Heart left ventricle (tissue), 16 donors: Measurements from ENCODE around the gene HSDL1. TPM values are rescaled to one million over a fixed set of nuclear protein-coding genes. Genes with fewer than 3 reads are reported as not detected.
A peak's percentile ranks its signal among the peaks of the same experiment; 100 is the strongest.

Experiments
- ATAC-seq, 4 donors: fragments of 200-7000 bp; cut with Tn5 transposase; one replicate each; pipeline ENCODE4 v1.9.1; 2020 to 2022; ENCODE audit warnings: moderate library complexity in 4 of 4, mild to moderate bottlenecking in 3 of 4, moderate number of reproducible peaks in 1 of 4
- DNase-seq, 5 donors: peaks; one replicate each; pipeline ENCODE4 v3.0.0-alpha.2; 2020
- H3K27ac ChIP-seq, 12 donors: fragments of 200-600 bp; sonication (generic) in 4 of 12; one replicate each; pipeline versions ENCODE4 v1.5.0 to v1.8.0; 2016 to 2022; ENCODE audit warnings: mild to moderate bottlenecking in 2 of 12
- H3K27me3 ChIP-seq, 9 donors: fragments of 200-600 bp; sonication (generic) in 2 of 9; one replicate each; pipeline versions ENCODE4 v1.5.1 to v1.8.0; 2016 to 2022; ENCODE audit warnings: mild to moderate bottlenecking in 3 of 9
- H3K36me3 ChIP-seq, 9 donors: fragments of 200-600 bp; sonication (generic) in 2 of 9; one replicate each; pipeline versions ENCODE4 v1.5.0 to v1.8.0; 2018 to 2022; ENCODE audit warnings: mild to moderate bottlenecking in 2 of 9
- H3K4me1 ChIP-seq, 12 donors: fragments of 200-600 bp; sonication (generic) in 4 of 12; one replicate each; pipeline versions ENCODE4 v1.5.0 to v1.8.0; 2016 to 2022; ENCODE audit warnings: mild to moderate bottlenecking in 3 of 12
- H3K4me3 ChIP-seq, 12 donors: fragments of 200-600 bp; sonication (generic) in 4 of 12; one replicate each; pipeline versions ENCODE4 v1.5.0 to v1.8.0; 2017 to 2022; ENCODE audit warnings: mild to moderate bottlenecking in 9 of 12, moderate library complexity in 4 of 12
- H3K9me3 ChIP-seq, 12 donors: fragments of 200-600 bp; sonication (generic) in 4 of 12; one replicate each; pipeline versions ENCODE4 v1.5.0 to v1.8.0; 2016 to 2022; ENCODE audit warnings: mild to moderate bottlenecking in 1 of 12
- POLR2A ChIP-seq, 2 donors: fragments of 450-650 bp; IDR thresholded peaks; one replicate each; pipeline ENCODE4 v1.6.1; 2017; ENCODE audit warnings: antibody characterized with exemption in 2 of 2, mild to moderate bottlenecking in 2 of 2, moderate library complexity in 2 of 2
- WGBS, 4 donors: extraction: QIAGEN DNeasy Blood & Tissue Kit in 2 of 4; methylation state at CpG; one replicate each; pipeline versions ENCODE4 v1.1.5 to v1.1.7; 2013 to 2018; 5-methylcytosine and 5-hydroxymethylcytosine counted together
- intact Hi-C, 10 donors: fragments of 100-400 bp; cut with DNase I; formaldehyde crosslinking; loops; one replicate each; pipeline versions ENCODE4 v1.11.1 to v1.14.2; 2022
- polyA plus RNA-seq, 2 donors: library from polyadenylated mRNA; stranded (reverse); fragments of 200-250 nt; gene quantifications; one replicate each; pipeline ENCODE4 v1.2.3, GENCODE V29; 2013
- total RNA-seq, 9 donors: library from RNA; depleted of rRNA in 2 of 9; stranded (reverse); fragments of >200 nt in 2 of 9; fragmentation: NEBNext Ultra II Directional in 3 of 9; extraction: Animal tissue kit (Norgen Biotek cat#: 25700) in 3 of 9; gene quantifications; one replicate each; pipeline versions ENCODE4 v1.1.0 to v1.2.4, GENCODE V29; 2016 to 2023
- TF ChIP-seq, protein P1 (sequence below), 12 donors: fragments of 200-600 bp; sonication (generic) in 4 of 12; IDR thresholded peaks; one replicate each; pipeline versions ENCODE4 v1.5.0 to v1.8.0; 2018 to 2022; ENCODE audit warnings: antibody characterized with exemption in 12 of 12, mild to moderate bottlenecking in 5 of 12
- donor health status: ischemic (EF 13 %, LVEDD 7.1; RV severe dilation, severe dysfunction).
- donor health status: healthy with polysubstance abuse.
- donor health status: DM: no; HTN: yes; CAD: no.
- donor health status: DM: no; HTN: no; CAD: no.
- donor health status: ischemic (EF 25% LVEDD 6.9; RV normal size, moderate dysfunction).
- donor health status: ischemic (EF 25% LVEDD 5.7; RV mildly dilated, moderate dysfunction).
- donor health status: healthy.
- donor health status: DM: yes; HTN: yes; CAD: no.
- donor health status: ischemic (EF 35%, LVEDD 5.7; RV mildly dilated, moderate dysfunction).
- donor health status: nonischemic (EF 11% LVEDD 7.7; RV severe dilation, severe dysfunction).
- donor health status: DM: yes; HTN: yes; CAD: no.
- donor health status: PGD.
- donor health status: ischemic (EF 29% LVEDD 5.4; RV normal size, mild dysfunction).
- donor health status: nonischemic (EF 23%, LVEDD 6.1; RV moderate dilation, normal function).

The HSDL1 gene
- total and polyA plus RNA-seq, 11 donors, result 12.8 to 46.8 (median 23.1) TPM

- no peak for DNase-seq
- 84 to 92% (median 90%) methylated on average over 8 of the region's 8 CpGs for WGBS, 4 donors
- H3K36me3 ChIP-seq, result peaks cover 0 to 99% (median 88%) of the 10 kb centered on the region in 9 donors
- peaks cover 0 to 54% (median 13%) of the 10 kb centered on the region in 12 donors for H3K4me1 ChIP-seq
- TF ChIP-seq POLR2A (IDR thresholded peaks at IDR 0.05), result no peak
- TF ChIP-seq, protein P1, sequence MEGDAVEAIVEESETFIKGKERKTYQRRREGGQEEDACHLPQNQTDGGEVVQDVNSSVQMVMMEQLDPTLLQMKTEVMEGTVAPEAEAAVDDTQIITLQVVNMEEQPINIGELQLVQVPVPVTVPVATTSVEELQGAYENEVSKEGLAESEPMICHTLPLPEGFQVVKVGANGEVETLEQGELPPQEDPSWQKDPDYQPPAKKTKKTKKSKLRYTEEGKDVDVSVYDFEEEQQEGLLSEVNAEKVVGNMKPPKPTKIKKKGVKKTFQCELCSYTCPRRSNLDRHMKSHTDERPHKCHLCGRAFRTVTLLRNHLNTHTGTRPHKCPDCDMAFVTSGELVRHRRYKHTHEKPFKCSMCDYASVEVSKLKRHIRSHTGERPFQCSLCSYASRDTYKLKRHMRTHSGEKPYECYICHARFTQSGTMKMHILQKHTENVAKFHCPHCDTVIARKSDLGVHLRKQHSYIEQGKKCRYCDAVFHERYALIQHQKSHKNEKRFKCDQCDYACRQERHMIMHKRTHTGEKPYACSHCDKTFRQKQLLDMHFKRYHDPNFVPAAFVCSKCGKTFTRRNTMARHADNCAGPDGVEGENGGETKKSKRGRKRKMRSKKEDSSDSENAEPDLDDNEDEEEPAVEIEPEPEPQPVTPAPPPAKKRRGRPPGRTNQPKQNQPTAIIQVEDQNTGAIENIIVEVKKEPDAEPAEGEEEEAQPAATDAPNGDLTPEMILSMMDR (IDR thresholded peaks at IDR 0.05), result no peak
- intact Hi-C loops, result loop anchor here in 7 of 10 donors (2.0 to 10.0 kb wide), 7 partner anchors 32 to 400 kb away; partner anchors contain the start of genes TAF1C (in 2 of the 7), DNAAF1 (in 1 of the 7), HSDL1 (in 1 of the 7) and MBTPS1 (in 1 of the 7)
- H3K9me3 ChIP-seq, result no peaks in the 10 kb centered on the region
- no peak for ATAC-seq
- H3K27me3 ChIP-seq, result no peaks in the 10 kb centered on the region
- H3K4me3 ChIP-seq, result no peak overlapping the region
- peak overlapping the region in 10 of 12 donors; percentile 18 to 86 (median 62) for H3K27ac ChIP-seq
Measured at GRCh38 chr16:84085271-84085667, 59.7 kb downstream of the HSDL1 start.

DNA sequence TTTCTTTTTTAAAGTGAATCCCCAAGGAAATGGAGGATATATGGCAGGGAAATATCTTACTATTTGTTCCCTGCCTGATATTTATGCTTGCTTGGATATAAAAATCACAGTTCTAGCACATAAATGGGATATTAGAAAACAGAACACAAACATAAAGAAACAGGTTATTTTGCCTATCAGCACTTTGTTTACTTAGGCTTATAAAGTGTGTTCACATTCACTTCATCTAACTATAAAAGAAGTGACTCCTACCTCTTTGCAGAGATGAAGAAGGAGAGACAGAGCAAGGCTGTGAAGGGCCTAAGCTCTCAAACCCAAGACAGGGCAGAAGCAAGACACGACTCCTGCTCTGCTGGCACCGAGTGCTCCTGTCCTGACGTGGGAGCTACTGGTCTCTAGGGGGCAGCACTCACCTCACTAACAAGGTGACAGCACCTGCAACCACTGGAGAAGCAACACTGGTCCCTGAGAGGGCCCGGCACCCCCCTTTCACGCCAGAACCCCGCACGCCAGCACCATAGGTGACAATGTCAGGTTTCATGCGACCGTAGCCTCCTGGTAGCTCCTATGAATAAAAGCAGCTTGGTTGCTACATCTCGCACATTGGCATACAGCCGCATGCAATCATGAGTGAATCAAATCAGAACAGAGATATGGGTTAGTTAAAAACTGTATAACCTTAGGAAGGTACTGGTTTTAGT is 60.3 kb downstream of the HSDL1 start:
- Histone ChIP-seq H3K36me3 (peaks cover 0 to 99% (median 88%) of the 10 kb centered on the region in 9 donors), H3K4me3 (no peak overlapping the region), H3K9me3 (no peaks in the 10 kb centered on the region), H3K4me1 (peaks cover 0 to 54% (median 17%) of the 10 kb centered on the region in 12 donors), H3K27ac (peak overlapping the region in 8 of 12 donors; percentile 17 to 86 (median 64)), H3K27me3 (no peaks in the 10 kb centered on the region)
- intact Hi-C loops, result loop anchor here (1.0 to 10.0 kb wide), 12 partner anchors 32 to 403 kb away; partner anchors contain the start of genes TAF1C (in 5 of the 10), DNAAF1 (in 2 of the 10), HSDL1 (in 2 of the 10) and MBTPS1 (in 1 of the 10)
- no peak for TF ChIP-seq POLR2A (IDR thresholded peaks at IDR 0.05)
- TF ChIP-seq, protein P1 (IDR thresholded peaks at IDR 0.05), result peak; percentile 49 to 74 (median 62)
- ATAC-seq, result peak in 2 of 4 donors; percentile 31 to 38
- 50 to 66% (median 58%) methylated on average over 11 of the region's 11 CpGs for WGBS, 4 donors
- peak in 4 of 5 donors; percentile 39 to 71 (median 64) for DNase-seq

DNA sequence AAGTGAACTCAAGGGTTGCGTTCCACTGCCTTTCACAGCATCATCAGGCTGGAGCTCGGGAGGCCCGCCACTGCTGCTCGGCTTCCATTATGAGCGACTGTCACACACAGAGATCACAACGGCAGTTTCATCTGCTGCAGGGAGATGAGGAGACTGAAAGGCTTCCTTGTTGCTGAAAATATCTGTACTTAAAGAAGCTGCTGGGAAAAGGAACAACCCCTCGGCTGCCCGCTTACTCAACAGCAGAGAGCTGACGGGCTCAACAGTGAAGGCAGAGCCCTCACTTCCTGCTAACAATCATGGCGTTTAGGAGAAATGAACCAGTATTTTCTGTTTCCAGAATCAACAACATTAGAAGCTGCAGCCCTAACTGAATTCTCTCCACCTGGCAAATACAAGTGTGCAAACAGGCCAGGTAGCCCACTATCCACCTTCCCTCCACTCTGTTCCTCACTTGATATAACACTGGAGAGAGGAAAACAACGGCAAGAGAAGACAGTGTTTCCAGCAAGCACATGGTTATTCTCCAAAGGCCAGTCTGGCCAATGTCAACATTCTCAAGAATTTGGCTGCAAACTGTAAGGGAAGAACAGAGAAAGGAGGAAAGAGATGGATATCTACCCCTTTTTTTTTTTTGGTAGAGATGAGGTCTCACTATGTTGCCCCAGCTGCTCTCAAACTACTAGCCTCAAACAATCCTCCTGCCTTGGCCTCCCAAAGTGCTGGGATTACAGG is 62.0 kb downstream of the HSDL1 start:
- Histone ChIP-seq H3K27ac (peak overlapping the region in 3 of 12 donors; percentile 7 to 88 (median 23)), H3K9me3 (no peaks in the 10 kb centered on the region), H3K4me3 (no peak overlapping the region), H3K27me3 (no peaks in the 10 kb centered on the region), H3K36me3 (peaks cover 0 to 97% (median 85%) of the 10 kb centered on the region in 9 donors), H3K4me1 (peaks cover 0 to 44% (median 17%) of the 10 kb centered on the region in 12 donors)
- no peak for DNase-seq
- 75 to 83% (median 78%) methylated on average over 11 of the region's 11 CpGs for WGBS, 4 donors
- ATAC-seq, result no peak
- no peak for TF ChIP-seq POLR2A (IDR thresholded peaks at IDR 0.05)
- TF ChIP-seq, protein P1 (IDR thresholded peaks at IDR 0.05), result no peak
- intact Hi-C loops, result loop anchor here in 9 of 10 donors (5.0 to 10.0 kb wide), 9 partner anchors 59 to 404 kb away; partner anchors contain the start of genes TAF1C (in 3 of the 9), DNAAF1 (in 2 of the 9) and HSDL1 (in 2 of the 9)
